ENCODE results near the gene C17orf58.

- TF ChIP-seq CTCF (IDR thresholded peaks at IDR 0.05) (no peak), REST (IDR thresholded peaks at IDR 0.05; ENCODE audit: insufficient read depth in 1 of 2, low read depth in 2 of 2, low read length in 1 of 2) (no peak), SIN3A (IDR thresholded peaks at IDR 0.05; ENCODE audit: borderline replicate concordance, insufficient read depth, low read depth, low read length) (no peak), POLR2AphosphoS5 (IDR thresholded peaks at IDR 0.05; ENCODE audit: low read depth, low read length) (no peak)
Observed at GRCh38 chr17:67950945-67951344, 45.3 kb downstream of the C17orf58 start.

All from Panc1 (cell line).